Right renal pelvis (tissue), 4 donors: Measurements from ENCODE around the gene FOXRED1. TPM values are rescaled to one million over a fixed set of nuclear protein-coding genes. Genes with fewer than 3 reads are reported as not detected.
"Not testable (repeated sequence)": the region's sequence is repeated elsewhere in the genome, so short reads cannot be mapped to it uniquely, and the experiment has no call there.

Experiments used
- DNase-seq, 4 donors: peaks; one replicate each; pipeline ENCODE4 v3.0.0-alpha.2; 2013; ENCODE audit warnings: low read depth in 4 of 4, low spot score in 3 of 4, missing footprints in 1 of 4
- polyA plus RNA-seq, 4 donors: library from polyadenylated mRNA; unstranded; fragments of 120-200 nt; gene quantifications; one replicate each; pipeline ENCODE4 v1.2.1, GENCODE V29; 2013; ENCODE audit not compliant: insufficient read length in 4 of 4

Gene FOXRED1
- polyA plus RNA-seq, 4 donors = 31.2 to 36.7 (median 34.1) TPM

- peak in 1 of 4 donors; percentile 1 for DNase-seq
These were observed 620 bp upstream of the FOXRED1 start for GRCh38 chr11:126268361-126268707.

GRCh38 chr11:126277322-126277721, 8.4 kb downstream of the FOXRED1 start:
- no peak for DNase-seq

DNA sequence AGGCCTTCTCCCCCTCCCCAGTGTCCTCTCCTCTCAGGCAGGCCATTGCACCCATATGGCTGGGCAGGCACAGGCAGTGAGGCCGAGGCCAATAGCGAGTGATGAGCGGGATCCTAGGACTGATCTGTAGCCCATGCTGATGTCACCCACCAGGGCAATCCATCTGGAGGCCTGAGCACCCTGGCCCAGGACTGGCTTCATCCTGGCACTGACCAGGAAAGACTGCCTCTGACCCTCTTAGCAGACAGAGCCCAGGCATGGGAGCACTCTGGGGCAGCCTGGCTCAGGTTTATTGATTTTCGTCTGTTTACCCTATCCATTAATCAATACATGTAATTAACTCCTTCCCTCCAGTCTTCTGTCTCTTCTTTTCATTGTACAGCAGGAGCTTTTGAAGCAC, 8.8 kb downstream of the FOXRED1 start:
- no peak for DNase-seq

DNA sequence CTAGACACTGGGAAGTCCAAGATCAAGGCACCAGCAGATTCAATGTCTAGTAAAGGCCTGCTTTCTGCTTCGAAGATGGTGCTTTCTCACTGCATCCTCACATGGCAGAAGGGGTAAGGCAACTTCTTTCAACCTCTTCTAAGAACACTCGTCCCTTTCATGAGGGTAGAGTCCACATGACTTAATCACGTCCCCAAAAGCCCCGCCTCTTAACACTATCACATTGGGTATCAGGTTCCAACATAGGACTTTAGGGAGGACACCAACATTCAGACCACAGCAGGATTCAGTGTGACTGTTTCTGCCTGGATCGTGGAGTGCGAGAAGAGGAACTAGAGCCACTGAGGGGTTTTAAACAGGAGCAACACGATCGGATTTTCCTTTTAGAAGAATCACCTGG, 10.2 kb downstream of the FOXRED1 start:
- DNase-seq = no peak

DNA sequence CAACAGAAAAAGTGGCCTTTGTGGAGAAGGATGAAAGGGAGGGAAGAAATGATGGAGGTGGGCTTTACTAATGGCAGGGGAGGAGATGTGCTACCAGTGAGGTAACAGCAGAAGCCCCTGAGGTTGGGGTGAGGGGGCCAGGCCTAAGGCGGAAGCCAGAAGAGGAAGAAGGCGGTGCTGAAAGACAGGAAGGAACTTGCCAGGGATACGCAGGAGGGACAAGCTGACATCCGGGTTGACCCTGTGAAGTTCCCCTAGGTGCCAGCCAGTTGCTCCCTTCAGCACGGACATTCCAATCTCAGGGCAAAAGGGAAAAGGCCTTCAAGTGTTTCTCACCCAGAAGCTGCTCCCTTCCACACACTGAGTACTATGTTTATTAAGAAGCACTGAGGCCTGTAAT, 11.6 kb downstream of the FOXRED1 start:
- DNase-seq = no peak

GRCh38 chr11:126281245-126281644, 12.3 kb downstream of the FOXRED1 start:
- no peak for DNase-seq

DNA sequence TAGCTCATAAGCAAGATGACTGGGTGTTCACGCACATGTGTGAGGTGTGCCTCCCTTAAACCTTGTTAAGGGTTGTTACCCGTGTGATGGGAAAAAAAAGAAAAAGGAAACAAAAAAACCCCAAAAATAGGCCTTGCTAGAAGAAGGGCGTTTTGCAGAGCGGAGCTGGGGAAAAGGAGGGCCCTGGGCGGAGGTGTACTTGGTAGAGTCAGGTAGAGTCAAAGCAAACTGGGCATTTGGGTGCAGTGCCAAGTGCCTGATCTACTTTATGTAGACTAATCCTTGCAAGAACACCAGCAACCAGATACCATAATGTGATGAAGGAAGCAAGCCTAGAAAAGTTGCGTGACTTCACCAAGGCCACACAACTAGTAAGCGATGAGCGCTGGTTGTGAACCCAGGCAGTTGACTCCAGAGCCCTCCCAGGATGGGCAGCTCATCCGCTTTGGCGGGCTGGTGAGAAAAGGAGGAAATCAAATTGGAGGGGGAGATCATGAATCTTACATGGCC, 12.8 kb downstream of the FOXRED1 start:
- no peak for DNase-seq

DNA sequence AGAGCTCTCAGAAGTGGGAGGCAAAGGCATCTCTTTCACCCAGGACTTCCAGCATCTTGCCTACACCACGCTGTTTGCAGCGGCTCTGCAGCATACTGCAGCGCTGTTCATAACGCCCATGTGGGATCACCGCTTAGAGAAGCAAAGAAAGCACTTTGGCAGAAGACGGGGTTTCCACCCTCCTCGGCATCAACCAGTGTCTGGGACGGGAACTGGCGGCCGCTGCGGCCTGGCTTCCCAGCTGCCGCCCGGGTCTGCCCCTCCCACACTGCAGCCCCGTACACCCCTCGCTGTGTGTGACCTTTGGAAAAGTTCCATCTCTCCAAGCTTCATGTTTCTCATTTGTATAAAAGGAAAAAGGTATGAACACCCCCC, 13.4 kb downstream of the FOXRED1 start:
- DNase-seq = no peak

DNA sequence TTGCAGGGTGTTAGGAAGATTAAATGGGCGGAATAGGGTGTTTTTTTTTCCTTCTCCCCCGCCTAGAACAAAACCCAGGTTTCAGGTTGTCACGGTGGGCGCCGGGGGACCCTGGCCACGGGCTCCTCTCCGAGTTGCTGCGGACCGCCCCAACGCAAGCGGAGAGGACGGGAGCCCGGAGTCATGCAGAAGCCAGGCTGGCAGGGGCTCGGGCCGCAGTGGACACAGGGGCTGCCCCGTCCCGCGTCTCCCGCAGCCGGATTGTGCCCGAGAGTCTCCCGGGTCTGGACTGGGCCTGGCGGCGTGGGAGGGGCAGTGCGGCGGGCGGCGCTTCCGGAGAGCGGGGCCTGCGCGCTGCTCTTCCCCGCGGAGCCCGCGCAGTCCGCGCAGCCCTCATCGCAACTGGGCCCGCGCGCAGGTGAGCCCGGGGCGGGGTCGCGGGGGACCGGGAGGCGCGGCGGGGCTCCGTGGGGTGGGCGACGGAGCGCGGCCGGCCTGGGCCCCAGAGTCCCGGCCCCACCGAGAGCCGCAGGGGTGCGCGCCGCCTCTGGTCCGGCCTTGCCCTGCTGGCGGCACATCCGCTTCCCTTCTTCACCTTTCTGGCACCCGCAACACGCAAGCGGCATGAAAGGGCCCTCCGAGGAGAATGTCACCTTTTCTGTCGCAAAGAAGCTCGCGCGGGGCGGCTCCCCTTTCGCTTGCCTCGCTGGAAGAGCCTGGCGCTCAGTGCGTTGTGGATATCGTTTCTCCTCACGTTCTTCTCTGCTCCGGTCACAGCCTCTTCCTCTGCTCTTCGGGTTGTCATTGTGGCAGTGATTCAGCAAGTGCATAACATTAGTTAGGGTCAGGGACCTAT, 14.0 kb downstream of the FOXRED1 start, which contains the start of gene TIRAP:
TIRAP (plus strand) TSS at position 358 of the 856 bp plus-strand sequence. CDS start 7,802 bp downstream, outside the sequence.
- DNase-seq = peak in 1 of 4 donors; percentile 51

- no peak for DNase-seq
These were observed 15.9 kb downstream of the FOXRED1 start for GRCh38 chr11:126284829-126285228.

DNA sequence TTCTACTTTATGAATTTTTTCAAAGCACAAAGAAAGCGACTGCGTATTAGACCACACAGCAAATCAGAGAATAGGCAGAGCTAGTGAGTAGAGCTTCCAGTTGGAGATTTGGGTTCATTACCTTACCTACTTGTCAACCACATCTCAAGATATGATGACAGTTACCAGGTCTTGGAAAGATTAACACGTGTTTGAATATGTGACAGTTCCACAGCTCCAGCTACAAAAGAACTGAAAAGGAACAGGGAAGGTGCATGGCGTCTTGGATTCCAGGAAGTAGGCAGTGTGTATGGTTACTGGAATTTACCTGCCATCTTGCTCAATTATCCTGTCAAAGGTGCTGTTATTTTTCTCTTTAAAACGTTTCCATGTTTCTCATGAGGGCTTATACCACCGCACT, 19.3 kb downstream of the FOXRED1 start:
- no peak for DNase-seq

GRCh38 chr11:126290887-126291286, 21.9 kb downstream of the FOXRED1 start:
- no peak for DNase-seq

DNA sequence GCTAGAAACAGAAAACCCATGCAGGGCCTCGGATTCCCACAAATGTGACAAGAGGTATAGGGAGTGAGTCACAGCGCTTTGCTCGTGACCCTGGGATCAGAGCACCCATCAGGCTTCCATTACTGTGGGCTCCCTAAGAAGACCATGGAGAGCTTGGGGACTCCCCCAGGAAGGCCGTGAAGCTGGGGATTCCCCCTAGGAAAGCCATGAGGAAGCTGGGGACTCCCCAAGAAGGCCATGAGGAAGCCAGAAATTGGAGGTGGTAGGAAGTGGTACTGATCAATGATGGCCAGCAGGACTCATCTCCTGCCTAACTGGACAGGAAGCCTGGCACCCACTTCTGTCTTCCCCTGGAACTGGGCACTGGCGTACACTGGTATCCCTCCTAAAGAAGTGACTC, 24.8 kb downstream of the FOXRED1 start:
- DNase-seq = no peak

GRCh38 chr11:126297004-126297403, 28.1 kb downstream of the FOXRED1 start:
- DNase-seq = no peak

DNA sequence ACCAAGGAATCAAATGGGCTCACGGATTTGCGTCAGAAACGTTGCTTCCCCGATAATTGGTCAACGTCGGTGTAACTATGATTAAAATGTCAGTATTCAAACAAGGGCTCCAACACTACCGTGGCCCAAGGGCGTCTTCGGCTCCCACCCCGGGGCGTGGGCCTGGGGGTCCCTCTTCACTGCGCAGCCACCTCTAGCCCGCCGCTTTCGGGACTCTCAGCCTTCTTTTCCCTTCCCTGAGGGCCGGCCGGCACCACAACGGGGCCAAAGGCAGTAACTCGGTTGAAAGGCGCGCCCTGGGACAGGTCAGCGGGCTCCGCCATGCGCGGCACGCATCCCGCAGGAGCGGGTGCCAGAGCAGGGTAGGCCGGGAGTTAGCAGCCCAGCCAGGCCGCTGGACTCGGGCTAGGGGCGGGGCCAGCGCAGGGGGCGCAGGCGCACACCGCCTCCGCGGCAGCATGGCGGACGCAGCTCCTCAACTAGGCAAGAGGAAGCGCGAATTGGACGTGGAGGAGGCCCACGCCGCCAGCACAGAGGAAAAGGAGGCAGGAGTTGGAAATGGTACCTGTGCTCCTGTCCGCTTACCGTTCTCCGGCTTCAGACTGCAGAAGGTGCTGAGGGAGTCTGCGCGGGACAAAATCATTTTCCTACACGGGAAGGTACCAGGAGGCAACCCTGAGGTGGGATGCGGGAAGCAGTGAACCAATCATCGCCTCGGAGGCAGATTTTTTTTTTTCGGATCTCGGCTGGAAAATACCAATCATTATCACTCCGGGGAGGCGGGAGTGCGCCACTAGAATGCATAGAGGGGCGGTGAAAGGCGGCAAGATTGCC, 34.9 kb downstream of the FOXRED1 start, which contains the start of gene DCPS:
DCPS (plus strand) TSS at position 438 of the 834 bp plus-strand sequence; CDS start at position 459, 21 bp downstream.
- DNase-seq = peak in 3 of 4 donors; percentile 80 to 91 (median 85)

- DNase-seq = no peak
These were observed 35.6 kb downstream of the FOXRED1 start for GRCh38 chr11:126304457-126305075.

DNA sequence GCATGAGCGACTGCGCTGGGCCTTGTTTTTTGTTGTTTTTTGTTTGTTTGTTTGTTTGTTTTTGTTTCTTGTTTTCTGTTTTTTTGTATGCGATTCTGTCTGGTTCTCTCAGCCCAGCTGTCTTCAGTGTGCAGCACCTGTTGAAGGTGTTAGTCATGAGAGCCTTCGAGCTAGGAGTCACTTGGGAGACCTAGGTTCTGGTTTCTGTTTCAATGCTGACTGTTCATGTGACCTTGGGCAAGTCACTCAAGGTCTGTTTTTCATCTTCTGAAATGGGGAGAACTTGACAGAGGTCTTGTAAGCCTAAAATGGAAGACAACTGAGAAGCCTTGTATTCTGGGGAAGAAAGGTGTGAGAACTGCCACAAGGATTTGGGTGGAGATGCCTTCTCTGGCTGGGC, 36.7 kb downstream of the FOXRED1 start:
- DNase-seq = no peak

DNA sequence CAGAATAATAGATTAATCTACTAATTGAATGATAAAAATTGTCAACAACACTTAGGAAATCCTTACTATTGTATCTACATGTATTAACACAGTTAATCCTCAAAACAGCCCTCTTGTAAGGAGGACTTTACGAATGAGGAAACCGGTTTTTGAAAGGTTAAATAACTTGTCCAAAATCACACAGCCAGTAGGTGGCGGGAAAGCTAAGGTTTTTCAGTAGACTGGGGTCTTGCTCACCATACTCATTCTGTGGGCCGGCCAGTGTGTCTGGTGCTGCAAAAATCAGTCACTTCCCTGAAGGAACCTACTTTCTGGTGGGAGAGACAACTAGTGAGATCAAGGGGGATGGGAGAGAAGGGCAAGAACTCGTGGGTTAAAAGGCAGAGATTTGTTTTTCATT, 38.8 kb downstream of the FOXRED1 start:
- no peak for DNase-seq

GRCh38 chr11:126308271-126308671, 39.3 kb downstream of the FOXRED1 start:
- DNase-seq = no peak

GRCh38 chr11:126308771-126309170, 39.8 kb downstream of the FOXRED1 start:
- not testable (repeated sequence) for DNase-seq
